NCI-H2029 treated with DMSO at 0.1 percent for 48 hours (cell line): ENCODE measurements around the gene AGAP3.

ENCODE experiments used
- DNase-seq: peaks from one replicate; lab custom pipeline; 2025; lab: John Stamatoyannopoulos, UW

Gene AGAP3

GRCh38 chr7:151110236-151110940 is 24.1 kb downstream of the AGAP3 start:
- DNase-seq = no peak

GRCh38 chr7:151110941-151111645 is 24.8 kb downstream of the AGAP3 start:
- no peak for DNase-seq

- no peak for DNase-seq
Measured at GRCh38 chr7:151113344-151114150, 27.3 kb downstream of the AGAP3 start.

- DNase-seq = no peak
Measured at GRCh38 chr7:151114151-151115090, 28.1 kb downstream of the AGAP3 start.

GRCh38 chr7:151115121-151115835 is 29.0 kb downstream of the AGAP3 start:
- DNase-seq = no peak

GRCh38 chr7:151115836-151116418 is 29.7 kb downstream of the AGAP3 start:
- DNase-seq = no peak

- no peak for DNase-seq
Measured at GRCh38 chr7:151116603-151117440, 30.5 kb downstream of the AGAP3 start.

GRCh38 chr7:151117565-151117964 is 31.3 kb downstream of the AGAP3 start:
- no peak for DNase-seq

- no peak for DNase-seq
Measured at GRCh38 chr7:151118108-151119054, 32.1 kb downstream of the AGAP3 start.

GRCh38 chr7:151119055-151119415 is 32.8 kb downstream of the AGAP3 start:
- no peak for DNase-seq

GRCh38 chr7:151119902-151120301 is 33.6 kb downstream of the AGAP3 start:
- no peak for DNase-seq

- no peak for DNase-seq
Measured at GRCh38 chr7:151120896-151121295, 34.6 kb downstream of the AGAP3 start.

- no peak for DNase-seq
Measured at GRCh38 chr7:151121380-151122170, 35.3 kb downstream of the AGAP3 start.

- no peak for DNase-seq
Measured at GRCh38 chr7:151122276-151122675, 36.0 kb downstream of the AGAP3 start.

GRCh38 chr7:151122796-151123157 is 36.5 kb downstream of the AGAP3 start:
- no peak for DNase-seq

- no peak for DNase-seq
Measured at GRCh38 chr7:151123158-151123821, 37.0 kb downstream of the AGAP3 start.

- DNase-seq = peak; percentile 78
Measured at GRCh38 chr7:151123822-151124464, 37.7 kb downstream of the AGAP3 start.
